Measurements from ENCODE around the gene PDLIM1.

Gene PDLIM1

GRCh38 chr10:95290461-95291364, at the start of gene PDLIM1:
Gene PDLIM1 (minus strand): TSS chr10:95291003. CDS start chr10:95290915, 88 bp downstream.
- DNase-seq = peak; percentile 89

GRCh38 chr10:95339863-95340262, 49.1 kb upstream of the PDLIM1 start:
- no peak for DNase-seq

- peak; percentile 41 for DNase-seq
Observed at GRCh38 chr10:95337423-95338160, 46.8 kb upstream of the PDLIM1 start.

GRCh38 chr10:95336702-95337101, 45.9 kb upstream of the PDLIM1 start:
- peak; percentile 41 for DNase-seq

- peak; percentile 29 for DNase-seq
Observed at GRCh38 chr10:95335933-95336699, 45.3 kb upstream of the PDLIM1 start.

GRCh38 chr10:95334805-95335144, 44.0 kb upstream of the PDLIM1 start:
- peak; percentile 26 for DNase-seq

GRCh38 chr10:95333997-95334804, 43.4 kb upstream of the PDLIM1 start:
- DNase-seq = peak; percentile 41

GRCh38 chr10:95332666-95333249, 42.0 kb upstream of the PDLIM1 start:
- no peak for DNase-seq

GRCh38 chr10:95331596-95332130, 40.9 kb upstream of the PDLIM1 start:
- no peak for DNase-seq

GRCh38 chr10:95330966-95331453, 40.2 kb upstream of the PDLIM1 start:
- no peak for DNase-seq

- no peak for DNase-seq
Observed at GRCh38 chr10:95329296-95329695, 38.5 kb upstream of the PDLIM1 start.

- no peak for DNase-seq
Observed at GRCh38 chr10:95328013-95328412, 37.2 kb upstream of the PDLIM1 start.

GRCh38 chr10:95327367-95327766, 36.6 kb upstream of the PDLIM1 start:
- DNase-seq = no peak

- DNase-seq = no peak
Observed at GRCh38 chr10:95326396-95326795, 35.6 kb upstream of the PDLIM1 start.

- DNase-seq = no peak
Observed at GRCh38 chr10:95325863-95326262, 35.1 kb upstream of the PDLIM1 start.

- DNase-seq = no peak
Observed at GRCh38 chr10:95324436-95325268, 33.8 kb upstream of the PDLIM1 start.

- no peak for DNase-seq
Observed at GRCh38 chr10:95321554-95322301, 30.9 kb upstream of the PDLIM1 start.

GRCh38 chr10:95319239-95319638, 28.4 kb upstream of the PDLIM1 start:
- no peak for DNase-seq

GRCh38 chr10:95315509-95315908, 24.7 kb upstream of the PDLIM1 start:
- no peak for DNase-seq
